Mesenteric fat pad (tissue), 1 donor: ENCODE results near the gene PDSS2. TPM values are rescaled to one million over a fixed set of nuclear protein-coding genes. Genes with fewer than 3 reads are reported as not detected.
"Not testable (repeated sequence)": the region's sequence is repeated elsewhere in the genome, so short reads cannot be mapped to it uniquely, and the experiment has no call there.

Source experiments
- DNase-seq: peaks from one replicate; pipeline ENCODE4 v3.0.0-alpha.2; 2020; ENCODE audit warnings: low spot score
- total RNA-seq: library from RNA; stranded (reverse); fragmentation: NEBNext Ultra II Directional; extraction: Animal tissue kit (Norgen Biotek cat#: 25700); gene quantifications from one replicate; pipeline ENCODE4 v1.2.1, GENCODE V29; 2021
- donor health status: DM: yes; HTN: yes; CAD: no.

PDSS2 gene
- total RNA-seq, 1 donor from 2014 or later, result 11.5 TPM

DNA sequence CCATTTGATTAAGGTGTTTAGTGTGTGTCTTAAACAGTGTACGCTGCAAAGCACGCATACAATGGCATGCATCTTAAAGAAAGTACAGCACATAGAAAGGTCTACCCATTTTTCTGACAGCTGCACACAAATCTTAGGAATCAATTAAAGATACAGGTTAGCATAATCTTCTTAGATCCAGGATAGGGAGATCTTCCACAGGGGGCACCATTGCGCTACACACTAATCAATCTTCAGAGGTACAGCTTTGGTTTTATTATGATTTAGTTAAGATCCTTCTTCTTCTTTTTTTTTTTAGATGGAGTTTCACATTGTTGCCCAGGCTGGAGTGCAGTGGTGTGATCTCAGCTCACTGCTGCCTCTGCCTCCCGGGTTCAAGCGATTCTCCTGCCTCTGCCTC lies 280.4 kb downstream of the PDSS2 start:
- DNase-seq, result no peak

DNA sequence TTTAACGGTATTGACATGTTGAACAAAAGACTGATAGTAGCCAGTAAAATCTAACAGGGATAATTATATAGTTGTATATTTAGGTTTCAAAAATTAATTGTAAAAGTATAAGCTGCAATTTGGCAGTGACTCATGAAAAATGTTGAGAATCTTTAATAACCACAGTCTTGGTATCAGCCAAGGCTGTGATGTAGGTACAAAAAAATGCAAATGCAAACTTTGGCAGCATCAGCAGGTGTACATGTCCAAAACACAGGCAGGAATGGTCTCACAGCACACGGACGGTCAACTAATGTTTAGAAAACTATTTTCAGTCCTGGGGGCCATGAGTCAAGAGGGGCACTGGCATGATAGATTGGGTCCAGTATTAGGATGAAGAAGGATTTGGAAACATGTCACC lies 285.6 kb downstream of the PDSS2 start:
- no peak for DNase-seq

DNA sequence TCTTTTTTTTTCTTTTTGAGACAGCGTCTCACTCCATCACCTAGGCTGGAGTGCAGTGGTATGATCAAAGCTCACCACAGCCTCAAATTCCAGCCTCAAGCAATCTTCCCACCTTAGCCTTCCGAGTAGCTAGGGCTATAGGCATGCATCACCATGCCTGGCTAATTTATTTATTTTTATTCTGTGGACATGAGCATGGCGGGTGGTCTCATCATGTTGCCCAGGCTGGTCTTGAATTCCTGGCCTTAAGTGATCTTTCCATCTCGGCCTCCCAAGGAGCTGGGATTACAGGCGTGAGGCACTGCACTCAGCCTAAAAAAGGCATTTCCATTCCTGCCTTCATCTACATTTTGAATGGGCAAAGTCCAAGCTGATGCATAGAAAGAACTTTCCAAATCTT lies 287.9 kb downstream of the PDSS2 start:
- DNase-seq, result no peak

DNA sequence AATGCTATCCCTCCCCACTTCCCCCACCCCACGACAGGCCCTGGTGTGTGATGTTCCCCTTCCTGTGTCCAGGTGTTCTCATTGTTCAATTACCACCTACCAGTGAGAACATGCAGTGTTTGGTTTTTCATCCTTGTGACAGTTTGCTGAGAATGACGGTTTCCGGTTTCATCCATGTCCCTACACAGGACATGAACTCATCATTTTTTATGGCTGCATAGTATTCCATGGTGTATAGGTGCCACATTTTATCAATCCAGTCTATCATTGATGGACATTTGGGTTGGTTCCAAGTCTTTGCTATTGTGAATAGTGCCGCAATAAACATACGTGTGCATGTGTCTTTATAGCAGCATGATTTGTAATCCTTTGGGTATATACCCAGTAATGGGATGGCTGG lies 295.1 kb downstream of the PDSS2 start:
- not testable (repeated sequence) for DNase-seq

DNA sequence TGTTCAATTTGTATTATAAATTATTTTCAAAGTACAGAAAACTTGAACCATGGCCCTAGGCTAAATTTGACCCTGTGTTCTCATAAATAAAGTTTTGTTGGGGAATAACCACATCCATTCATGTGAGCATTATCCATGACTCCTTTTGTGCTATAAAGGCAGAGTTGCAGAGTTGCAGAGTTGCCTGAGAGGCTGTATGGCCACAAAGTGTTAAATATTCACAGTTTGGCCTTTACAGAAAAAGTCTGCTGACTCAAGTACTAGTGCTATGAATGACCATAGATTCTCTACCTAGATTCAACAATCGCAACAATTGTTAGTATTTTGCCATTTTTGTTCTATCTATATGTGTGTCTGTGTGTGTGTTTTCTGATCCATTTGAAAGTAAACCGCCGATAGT lies 297.8 kb downstream of the PDSS2 start:
- no peak for DNase-seq

DNA sequence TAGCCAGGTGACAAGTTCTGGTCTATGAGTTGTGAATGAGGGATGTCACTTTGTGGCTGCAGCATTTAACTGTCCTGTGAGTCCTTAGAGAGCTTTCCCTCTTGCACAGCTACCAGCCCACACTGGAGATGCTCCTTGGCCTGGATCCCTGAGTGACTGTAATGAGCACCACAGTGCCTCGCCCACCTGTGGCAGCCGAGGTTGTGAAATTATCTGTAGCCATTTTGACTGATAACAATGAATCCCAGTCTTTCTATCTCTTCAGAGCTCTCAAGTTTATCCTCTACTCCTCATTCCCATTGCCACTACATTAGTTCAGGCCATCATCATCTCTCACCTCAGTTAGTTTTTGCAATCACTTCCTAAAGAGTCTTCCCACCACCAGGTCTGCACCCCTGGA lies 302.7 kb downstream of the PDSS2 start:
- DNase-seq, result no peak

DNA sequence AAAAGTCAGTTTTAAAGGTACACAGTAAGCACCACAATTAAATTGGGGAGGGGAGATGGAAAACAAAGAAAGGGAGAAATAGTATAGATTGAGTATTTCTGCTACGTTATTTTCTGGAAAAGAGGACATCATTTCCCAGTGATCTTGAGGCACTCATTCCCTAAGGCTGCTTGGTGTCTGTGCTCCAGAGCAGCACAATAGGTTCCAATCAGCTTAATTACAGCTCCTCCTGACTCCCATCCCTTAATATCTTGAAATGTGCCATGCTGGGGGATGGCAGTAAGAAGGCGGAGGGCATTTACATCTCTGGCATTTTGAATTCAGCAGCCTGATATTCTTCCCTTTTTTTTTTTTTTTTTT lies 304.6 kb downstream of the PDSS2 start:
- no peak for DNase-seq

DNA sequence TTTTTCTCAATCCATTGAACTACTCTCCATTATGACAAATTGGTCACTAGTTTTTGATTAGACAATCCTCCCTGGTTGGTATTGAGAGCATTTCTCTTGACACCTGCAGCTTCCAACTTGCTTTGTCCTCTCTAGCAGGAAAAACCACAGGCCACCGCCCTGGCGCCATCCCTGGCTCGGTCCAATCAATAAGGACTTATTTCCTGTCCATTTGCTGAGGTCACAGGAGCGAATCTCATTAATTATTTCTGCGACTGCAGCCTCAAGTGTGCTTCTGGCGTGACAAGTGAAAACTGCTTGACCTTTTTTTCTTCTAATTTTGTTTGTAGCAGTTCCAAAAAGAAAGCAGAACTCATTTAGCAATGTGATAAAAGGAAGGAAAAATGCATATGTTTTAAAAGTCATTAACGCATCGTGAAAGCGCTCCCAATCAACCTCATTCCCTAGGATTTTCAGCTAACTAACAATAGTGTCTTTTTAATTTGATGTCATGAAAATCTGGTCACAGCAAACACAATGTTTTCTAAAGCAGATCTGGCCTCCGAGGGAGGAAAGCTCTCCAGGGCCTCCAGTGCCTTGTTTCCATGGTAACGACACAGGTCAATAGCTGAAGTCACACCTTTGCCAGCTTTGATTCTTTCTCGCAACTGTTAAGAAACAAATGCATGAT lies 305.1 kb downstream of the PDSS2 start:
- peak; percentile 8 for DNase-seq

DNA sequence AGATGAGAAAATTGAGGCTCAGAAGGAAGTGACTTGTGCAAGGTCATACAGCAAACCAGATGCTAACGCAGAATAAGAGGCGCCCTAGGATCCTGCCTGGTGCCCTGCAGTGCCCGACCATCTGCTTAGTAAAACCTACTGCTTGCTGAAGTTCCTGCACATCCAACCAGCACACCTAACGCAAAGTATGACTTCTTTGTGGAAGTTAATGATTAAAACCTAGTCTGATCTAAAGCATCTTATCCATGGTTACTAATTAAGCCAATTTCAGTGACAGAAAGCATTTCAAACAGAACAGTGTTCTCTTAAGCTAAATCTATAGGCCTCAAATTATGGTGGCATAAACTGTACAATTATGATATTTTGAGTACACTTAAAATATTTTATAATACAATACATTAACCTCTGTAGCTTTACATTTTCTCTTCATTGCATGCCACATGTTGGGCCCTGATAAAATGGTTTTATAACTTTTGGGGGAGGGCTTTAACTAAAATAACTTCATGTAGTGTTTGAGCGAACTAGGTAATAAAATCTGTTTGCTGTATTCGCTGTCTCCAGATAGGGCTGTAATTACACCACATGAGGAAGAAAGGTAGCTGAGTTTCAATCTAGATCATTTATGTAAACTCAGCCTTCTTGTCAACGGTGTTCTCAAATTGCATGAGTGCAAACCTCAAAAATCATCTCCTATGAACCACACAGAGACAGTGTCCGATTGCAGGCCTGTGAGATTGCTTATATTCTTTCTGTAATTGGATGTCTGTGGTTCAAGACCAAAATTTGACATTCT lies 306.5 kb downstream of the PDSS2 start:
- DNase-seq, result no peak

DNA sequence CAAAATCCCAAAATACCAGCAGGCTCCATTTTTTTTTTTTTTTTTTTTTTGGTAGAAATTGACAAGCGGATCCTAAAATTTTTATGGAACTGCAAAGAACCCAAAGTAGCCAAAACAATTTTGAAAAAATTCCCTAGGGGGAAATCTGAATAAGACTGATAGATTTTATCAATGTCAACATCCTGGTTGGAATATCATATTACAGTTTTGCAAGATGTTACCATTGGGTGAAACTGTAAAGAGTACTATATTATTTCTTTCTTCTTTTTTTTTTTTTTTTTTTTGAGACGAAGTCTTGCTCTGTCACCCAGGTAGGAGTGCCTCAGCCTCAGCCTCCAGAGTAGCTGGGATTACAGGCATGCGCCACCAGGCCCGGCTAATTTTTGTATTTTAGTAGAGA lies 314.7 kb downstream of the PDSS2 start:
- DNase-seq, result no peak

DNA sequence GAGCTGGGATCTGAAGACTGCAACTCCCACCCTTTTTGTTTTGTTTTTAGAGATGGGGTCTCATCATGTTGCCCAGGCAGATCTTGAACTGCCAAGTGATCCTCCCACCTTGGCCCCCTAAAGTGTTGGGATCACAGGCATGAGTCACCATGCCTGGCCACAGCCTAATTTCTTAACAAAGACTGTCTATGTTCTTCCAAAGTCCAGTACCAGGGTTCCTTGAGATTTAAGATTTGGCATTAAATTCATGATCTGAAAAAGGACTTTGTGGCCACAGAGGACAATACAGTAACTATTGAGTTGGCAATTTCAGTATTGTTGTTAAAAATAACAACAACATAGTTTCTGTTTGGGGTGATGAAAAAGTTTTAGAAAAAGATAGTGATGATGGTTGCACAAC lies 315.4 kb downstream of the PDSS2 start:
- peak; percentile 11 for DNase-seq

DNA sequence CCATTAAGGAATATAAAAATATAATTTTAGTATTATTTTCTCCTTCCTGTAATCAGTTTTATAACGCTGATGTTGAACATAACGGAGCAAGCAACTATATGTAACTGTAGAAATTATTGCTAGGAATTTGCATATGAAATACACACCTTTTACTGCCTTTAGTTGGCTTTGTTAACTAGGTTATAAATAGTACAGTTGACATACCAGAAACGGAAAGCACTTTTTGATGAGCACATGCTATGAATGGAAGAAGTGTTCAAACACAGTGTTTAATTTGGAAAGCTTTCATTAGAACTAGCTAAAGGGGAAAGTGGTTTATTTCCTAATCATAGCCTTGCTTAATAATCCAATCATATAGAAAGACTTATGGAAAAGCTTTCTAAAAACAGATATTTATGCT lies 318.8 kb downstream of the PDSS2 start:
- DNase-seq, result no peak

DNA sequence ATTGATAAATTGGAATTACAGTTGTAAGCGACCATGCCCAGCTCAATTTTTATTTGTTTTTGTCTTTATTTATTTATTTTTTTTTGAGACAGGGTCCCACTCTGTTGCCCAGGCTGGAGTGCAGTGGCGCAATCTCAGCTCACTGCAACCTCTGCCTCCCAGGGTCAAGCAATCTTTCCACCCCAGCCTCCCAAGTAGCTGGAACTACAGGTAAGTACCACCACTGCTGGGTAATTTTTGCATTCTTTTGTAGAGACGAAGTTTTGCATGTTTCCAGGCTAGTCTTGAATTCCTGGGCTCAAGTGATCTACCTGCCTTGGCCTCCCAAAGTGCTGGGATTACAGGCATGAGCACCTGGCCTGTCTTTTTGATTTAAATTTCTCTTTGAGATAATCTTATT lies 323.0 kb downstream of the PDSS2 start:
- not testable (repeated sequence) for DNase-seq

DNA sequence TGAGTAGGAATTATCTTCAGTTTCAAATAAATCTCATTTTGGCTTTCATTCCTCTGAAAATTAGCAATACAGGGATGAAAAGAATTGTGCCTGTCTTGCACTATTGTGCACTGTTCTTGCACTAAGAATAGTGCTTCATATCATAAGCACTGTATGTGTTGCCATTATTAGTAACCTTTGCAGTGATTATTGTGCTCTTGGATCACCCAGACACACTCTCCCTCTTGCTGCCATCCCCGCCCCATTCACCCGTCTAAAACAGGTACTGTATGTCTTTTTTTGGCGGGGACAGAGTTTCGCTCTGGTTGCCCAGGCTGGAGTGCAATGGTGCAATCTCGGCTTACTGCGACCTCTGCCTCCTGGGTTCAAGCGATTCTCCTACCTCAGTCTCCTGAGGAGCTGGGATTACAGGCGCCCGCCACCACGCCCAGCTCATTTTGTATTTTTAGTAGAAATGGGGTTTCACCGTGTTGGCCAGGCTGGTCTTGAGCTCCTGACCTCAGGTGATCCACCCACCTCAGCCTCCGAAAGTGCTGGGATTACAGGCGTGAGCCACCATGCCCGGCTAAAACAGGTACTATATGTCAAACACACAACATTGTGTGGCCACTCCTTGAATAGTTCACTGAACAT lies 324.2 kb downstream of the PDSS2 start:
- peak; percentile 65 for DNase-seq

DNA sequence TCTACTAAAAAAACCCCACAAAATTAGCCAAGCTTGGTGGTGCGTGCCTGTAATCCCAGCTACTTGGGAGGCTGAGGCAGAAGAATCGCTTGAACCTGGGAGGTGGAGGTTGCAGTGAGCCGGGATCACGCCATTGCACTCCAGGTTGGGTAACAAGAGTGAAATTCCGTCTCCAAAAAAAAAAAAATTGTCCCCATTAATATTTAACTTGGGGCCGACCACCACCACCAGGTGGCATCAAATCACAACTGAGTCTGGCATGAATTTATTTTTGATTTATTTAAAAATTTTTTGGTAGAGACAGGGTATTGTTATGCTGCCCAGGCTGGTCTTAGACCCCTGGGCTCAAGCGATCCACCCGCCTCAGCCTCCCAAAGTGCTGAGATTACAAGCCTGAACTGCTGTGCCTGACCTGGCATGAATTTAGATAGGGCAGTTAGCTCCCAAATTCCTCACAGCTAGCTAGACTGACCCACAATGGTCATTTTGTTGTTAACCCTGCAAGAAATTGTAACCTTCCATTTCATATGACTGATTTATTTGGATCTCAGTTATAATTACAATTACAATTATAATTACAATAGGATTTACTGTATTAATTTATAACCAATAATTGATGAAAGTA lies 326.9 kb downstream of the PDSS2 start:
- DNase-seq, result peak; percentile 30

DNA sequence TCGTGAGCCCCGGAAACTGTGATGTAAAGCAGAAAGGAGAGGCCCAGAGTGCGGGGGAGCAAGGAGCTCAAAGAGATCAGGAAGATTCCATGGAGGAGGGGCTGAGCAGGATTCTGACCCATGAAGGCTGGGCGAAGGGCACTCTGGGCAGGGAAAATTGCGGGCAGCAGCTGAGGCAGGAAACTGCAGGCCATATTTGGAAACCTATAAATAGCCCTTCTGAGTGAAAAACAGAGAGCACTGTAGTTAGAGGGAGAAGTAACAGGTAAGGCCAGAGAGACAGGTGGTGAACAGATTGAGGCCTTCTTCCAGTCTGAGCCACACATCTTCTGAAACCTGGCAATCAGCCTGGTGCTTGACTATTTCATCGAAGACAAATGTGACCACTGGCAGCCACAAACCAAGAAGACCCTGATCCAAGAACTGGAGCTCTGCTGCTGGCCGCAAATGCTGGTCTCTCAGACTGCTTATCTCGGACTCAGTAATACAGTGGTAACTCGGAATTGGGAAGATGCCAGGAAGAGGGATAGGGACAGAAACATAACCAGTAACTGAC lies 329.9 kb downstream of the PDSS2 start:
- peak; percentile 43 for DNase-seq

DNA sequence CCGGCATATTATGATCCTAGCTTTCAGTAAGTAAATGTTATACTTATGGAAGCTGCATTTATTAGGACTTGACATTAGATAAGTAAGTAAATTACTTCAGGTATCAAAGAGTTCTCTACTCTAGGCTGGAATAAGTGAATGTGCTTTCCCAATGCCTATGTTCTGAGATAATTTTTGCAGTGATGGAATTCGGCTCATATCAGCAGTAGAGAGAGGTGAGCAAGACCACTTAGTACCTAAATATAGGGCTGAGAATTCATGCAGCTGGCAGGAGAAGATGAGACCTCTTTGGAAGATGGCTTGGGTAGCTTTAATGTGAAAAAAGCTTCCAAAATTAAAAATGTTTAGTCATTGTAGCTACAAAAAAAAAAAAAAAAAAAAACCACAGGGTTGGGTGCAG lies 330.8 kb downstream of the PDSS2 start:
- no peak for DNase-seq

DNA sequence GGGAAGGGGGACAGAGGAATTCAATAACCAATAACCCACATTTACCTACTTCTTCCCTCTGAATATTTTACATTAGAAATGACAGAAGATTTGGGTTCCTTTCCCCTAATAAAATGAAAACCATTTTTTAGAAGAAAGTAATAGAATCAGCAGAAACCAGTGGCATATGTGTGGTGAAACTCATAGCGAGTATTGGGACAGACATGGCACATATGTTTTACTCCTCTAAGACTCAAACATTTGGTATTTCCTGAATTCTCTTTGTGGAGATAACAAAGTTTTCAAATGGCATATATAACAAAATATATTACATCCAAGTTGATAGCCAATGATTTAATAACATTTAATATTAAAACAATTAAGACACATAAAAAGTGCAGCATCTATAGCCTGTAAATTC lies 331.2 kb downstream of the PDSS2 start:
- no peak for DNase-seq

DNA sequence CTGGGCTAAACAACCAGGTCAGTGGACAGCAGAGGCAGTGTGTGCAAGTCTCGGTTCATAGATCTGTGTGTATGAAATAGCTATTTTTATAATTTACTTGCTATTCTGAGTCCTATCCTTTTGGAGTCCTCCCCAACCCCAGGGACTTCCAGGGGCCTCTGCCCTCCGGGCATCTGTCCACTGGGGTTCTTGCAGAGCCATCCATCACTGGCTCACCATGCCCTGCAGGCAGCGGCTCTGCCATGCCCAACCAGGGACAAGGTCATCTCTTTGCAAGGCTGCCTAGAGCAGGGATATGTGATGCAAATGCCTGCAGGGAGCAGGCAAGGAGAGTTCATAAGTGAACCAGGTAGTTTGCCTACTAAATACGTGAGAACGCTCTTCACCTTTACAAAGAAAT lies 333.6 kb downstream of the PDSS2 start:
- peak; percentile 69 for DNase-seq

DNA sequence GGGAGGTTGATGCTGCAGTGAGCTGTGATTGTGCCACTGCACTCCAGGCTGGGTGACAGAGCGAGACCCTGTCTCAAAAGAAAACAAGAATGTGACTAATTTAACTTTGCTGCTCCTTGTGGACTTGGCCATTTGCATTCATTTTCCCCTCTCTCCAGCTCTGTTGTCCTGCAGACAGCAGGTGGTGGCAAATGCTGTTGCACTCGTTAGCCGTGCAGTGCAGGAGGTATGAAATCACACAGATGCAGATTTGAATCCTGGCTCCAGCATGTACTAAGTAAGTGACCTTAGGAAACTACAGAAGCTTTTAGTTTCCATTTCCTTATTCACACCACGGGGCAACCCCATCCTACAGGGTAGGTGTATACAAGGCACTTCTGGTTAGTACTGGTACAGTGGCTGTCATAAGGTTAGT lies 334.4 kb downstream of the PDSS2 start:
- peak; percentile 26 for DNase-seq

DNA sequence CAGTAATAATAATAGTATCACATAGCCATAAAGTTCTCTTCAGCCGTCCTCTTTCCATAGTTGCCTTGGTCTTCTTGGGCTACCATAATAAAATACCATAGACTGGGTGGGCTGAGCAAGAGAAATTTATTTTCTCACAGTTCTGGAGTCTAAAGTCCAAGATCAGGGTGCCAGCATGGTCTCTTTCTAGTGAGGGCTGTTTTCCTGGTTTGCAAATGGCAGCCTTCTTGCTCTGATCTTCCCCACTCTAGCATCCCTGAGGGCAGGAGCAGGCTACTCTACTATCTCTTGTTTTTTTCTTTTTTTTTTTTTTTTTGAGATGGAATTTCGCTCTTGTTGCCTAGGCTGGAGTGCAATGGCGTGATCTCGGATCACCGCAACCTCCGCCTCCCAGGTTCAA lies 335.9 kb downstream of the PDSS2 start:
- DNase-seq, result peak; percentile 14

DNA sequence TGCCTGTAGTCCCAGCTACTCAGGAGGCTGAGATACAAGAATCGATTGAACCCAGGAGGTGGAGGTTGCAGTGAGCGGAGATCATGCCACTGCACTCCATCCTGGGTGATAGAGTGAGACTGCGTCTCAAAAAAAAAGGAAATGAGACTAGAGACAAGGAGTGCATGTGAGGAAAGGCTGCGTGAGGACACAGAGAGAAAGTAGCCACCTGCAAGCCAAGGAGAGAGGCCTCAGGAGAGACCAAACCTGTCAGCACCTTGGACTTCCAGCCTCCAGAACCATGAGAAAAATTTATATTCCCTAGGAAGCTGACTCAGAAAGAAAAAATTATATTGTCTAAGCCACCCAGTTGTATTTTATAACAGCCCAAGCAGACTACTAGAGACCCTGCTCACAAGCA lies 336.6 kb downstream of the PDSS2 start:
- peak; percentile 28 for DNase-seq
